Stimulated activated effector memory CD8-positive, alpha-beta T cell treated with anti-CD3 and anti-CD28 coated beads, Interleukin-12 subunit alpha, Interleukin-12 subunit beta, amount 100 ng/mL, for 72 hours (primary cell): Measurements from ENCODE around the gene SYNDIG1.

Experiments
- ATAC-seq: fragments of 150-1000 bp; cut with Tn5 transposase; 2 replicates; pipeline ENCODE4 v1.10.0; 2021
- DNase-seq, 2 donors: peaks; one replicate each; pipeline ENCODE4 v3.0.0; 2021 to 2022; ENCODE audit warnings: low spot score in 2 of 2
- H3K27ac Mint-ChIP-seq: one replicate; pipeline ENCODE4 v1.8.0; 2022; ENCODE audit warnings: mild to moderate bottlenecking, mixed read lengths
- H3K36me3 Mint-ChIP-seq: one replicate; pipeline ENCODE4 v1.8.0; 2022; ENCODE audit warnings: mild to moderate bottlenecking, mixed read lengths
- H3K4me1 Mint-ChIP-seq: one replicate; pipeline ENCODE4 v1.8.0; 2022; ENCODE audit warnings: mixed read lengths
- H3K4me3 Mint-ChIP-seq: one replicate; pipeline ENCODE4 v1.8.0; 2022; ENCODE audit warnings: mild to moderate bottlenecking, mixed read lengths
- H3K9me3 Mint-ChIP-seq: one replicate; pipeline ENCODE4 v1.8.0; 2022; ENCODE audit warnings: mixed read lengths

Gene SYNDIG1

GRCh38 chr20:24535941-24536730, 66.7 kb downstream of the SYNDIG1 start:
- no peak overlapping the region for H3K4me3 Mint-ChIP-seq
- no peaks in the 10 kb centered on the region for H3K36me3 Mint-ChIP-seq
- H3K9me3 Mint-ChIP-seq: no peaks in the 10 kb centered on the region
- no peak for DNase-seq
- H3K4me1 Mint-ChIP-seq: no peaks in the 10 kb centered on the region
- ATAC-seq: peak; percentile 27
- no peak overlapping the region for H3K27ac Mint-ChIP-seq

- no peak overlapping the region for H3K27ac Mint-ChIP-seq
- no peak overlapping the region for H3K4me3 Mint-ChIP-seq
- H3K9me3 Mint-ChIP-seq: no peaks in the 10 kb centered on the region
- H3K4me1 Mint-ChIP-seq: no peaks in the 10 kb centered on the region
- DNase-seq: no peak
- no peaks in the 10 kb centered on the region for H3K36me3 Mint-ChIP-seq
- ATAC-seq: peak; percentile 36
Measured at GRCh38 chr20:24537210-24537609, 67.8 kb downstream of the SYNDIG1 start.

DNA sequence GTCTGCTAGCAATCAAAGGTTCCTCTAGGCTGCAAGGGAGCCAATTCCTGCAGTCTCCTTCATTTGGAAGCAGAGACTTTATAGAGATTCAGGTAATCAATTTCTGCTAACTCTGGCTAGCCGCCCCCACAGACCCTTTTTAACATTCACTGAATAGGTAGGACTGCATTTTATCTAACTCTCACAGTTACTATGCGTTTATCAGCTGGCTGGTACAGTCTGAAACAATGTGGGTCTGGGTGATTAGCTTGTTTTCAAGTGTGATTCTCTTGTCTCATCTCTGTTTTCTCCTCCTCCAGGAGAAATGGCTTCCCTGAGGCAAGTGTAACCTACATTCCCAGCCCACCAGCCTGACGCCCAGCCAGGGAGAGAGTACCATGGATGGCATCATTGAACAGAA, 73.3 kb downstream of the SYNDIG1 start:
- Mint-ChIP-seq H3K9me3 (no peaks in the 10 kb centered on the region), H3K27ac (no peak overlapping the region), H3K4me3 (no peak overlapping the region), H3K4me1 (no peaks in the 10 kb centered on the region), H3K36me3 (no peaks in the 10 kb centered on the region)
- no peak for DNase-seq
- ATAC-seq: no peak

DNA sequence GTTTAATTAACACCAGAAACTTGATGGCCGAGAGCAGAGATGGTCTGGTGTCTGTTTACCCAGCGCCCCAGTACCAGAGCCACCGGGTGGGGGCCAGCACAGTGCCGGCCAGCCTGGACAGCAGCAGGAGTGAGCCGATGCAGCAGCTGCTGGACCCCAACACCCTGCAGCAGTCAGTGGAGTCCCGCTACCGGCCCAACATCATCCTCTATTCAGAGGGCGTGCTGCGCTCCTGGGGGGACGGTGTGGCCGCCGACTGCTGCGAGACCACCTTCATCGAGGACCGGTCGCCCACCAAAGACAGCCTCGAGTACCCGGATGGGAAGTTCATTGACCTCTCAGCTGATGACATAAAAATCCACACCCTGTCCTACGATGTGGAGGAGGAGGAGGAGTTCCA, 73.7 kb downstream of the SYNDIG1 start:
- Mint-ChIP-seq H3K4me1 (no peaks in the 10 kb centered on the region), H3K9me3 (no peaks in the 10 kb centered on the region), H3K36me3 (no peaks in the 10 kb centered on the region), H3K27ac (no peak overlapping the region), H3K4me3 (no peak overlapping the region)
- ATAC-seq: no peak
- DNase-seq: no peak

GRCh38 chr20:24543741-24544140, 74.3 kb downstream of the SYNDIG1 start:
- Mint-ChIP-seq H3K36me3 (no peaks in the 10 kb centered on the region), H3K9me3 (no peaks in the 10 kb centered on the region), H3K4me3 (no peak overlapping the region), H3K4me1 (no peaks in the 10 kb centered on the region), H3K27ac (no peak overlapping the region)
- no peak for DNase-seq
- no peak for ATAC-seq

- ATAC-seq (no peak), DNase-seq (no peak)
- Mint-ChIP-seq H3K9me3 (no peaks in the 10 kb centered on the region), H3K36me3 (no peaks in the 10 kb centered on the region), H3K27ac (no peak overlapping the region), H3K4me1 (no peaks in the 10 kb centered on the region), H3K4me3 (no peak overlapping the region)
Measured at GRCh38 chr20:24544371-24544770, 74.9 kb downstream of the SYNDIG1 start.

DNA sequence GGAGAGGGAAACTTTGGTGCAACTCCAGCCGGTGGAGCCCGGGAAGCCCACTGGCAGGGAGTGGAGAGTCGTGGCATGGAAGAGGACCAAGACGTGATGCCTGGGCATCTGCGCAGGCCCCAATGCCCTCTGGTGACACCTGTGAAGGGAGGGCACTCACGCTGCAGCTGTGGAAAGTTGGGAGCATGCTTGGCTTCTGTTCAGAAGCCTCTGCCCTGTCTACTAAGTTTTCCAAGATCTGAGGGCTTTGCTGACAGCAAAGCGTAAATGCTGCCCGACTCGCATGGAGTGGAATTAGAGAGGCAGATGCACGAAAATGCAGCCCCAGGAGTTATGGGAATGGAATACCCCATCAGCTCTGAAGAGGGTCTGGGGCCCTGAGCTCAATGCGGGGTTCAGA, 75.7 kb downstream of the SYNDIG1 start:
- H3K4me1 Mint-ChIP-seq: no peaks in the 10 kb centered on the region
- ATAC-seq: no peak
- H3K27ac Mint-ChIP-seq: no peak overlapping the region
- no peaks in the 10 kb centered on the region for H3K9me3 Mint-ChIP-seq
- H3K36me3 Mint-ChIP-seq: no peaks in the 10 kb centered on the region
- no peak for DNase-seq
- no peak overlapping the region for H3K4me3 Mint-ChIP-seq

DNA sequence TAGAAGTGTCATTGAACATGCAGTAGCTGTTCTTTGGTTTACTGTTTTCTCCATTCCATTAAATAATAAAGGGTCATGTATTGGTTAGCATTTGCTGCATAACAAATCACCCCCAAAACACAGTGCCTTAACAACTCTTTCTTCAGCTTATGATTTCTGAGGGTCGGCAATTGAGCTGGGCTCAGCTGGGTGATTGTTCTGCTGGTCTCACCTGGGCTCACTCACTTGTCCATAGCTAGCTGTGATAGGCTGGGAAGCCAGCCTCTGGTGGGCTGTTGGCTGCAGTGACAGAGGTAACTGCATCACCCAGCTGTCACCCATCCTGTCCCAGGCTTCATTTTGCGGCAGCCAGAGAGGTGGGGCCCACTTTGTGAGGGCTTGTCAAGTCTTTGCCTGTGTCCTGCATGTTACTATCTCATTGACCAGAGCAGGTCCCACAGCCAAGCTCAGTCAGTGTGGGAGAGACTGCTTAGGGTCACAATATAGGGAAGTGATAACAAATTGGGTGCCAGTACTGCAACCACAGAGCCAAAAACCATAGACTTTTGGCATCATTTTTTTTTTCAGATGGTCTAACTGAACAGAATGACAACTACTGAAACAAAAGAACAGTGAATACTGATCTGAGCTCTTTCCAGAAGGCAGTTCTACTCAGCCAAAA, 76.9 kb downstream of the SYNDIG1 start:
- no peaks in the 10 kb centered on the region for H3K4me1 Mint-ChIP-seq
- H3K4me3 Mint-ChIP-seq: no peak overlapping the region
- DNase-seq: no peak
- H3K36me3 Mint-ChIP-seq: no peaks in the 10 kb centered on the region
- H3K27ac Mint-ChIP-seq: no peak overlapping the region
- ATAC-seq: no peak
- no peaks in the 10 kb centered on the region for H3K9me3 Mint-ChIP-seq

- ATAC-seq (no peak), DNase-seq (no peak)
- H3K9me3 Mint-ChIP-seq: no peaks in the 10 kb centered on the region
- H3K36me3 Mint-ChIP-seq: no peaks in the 10 kb centered on the region
- no peak overlapping the region for H3K27ac Mint-ChIP-seq
- no peaks in the 10 kb centered on the region for H3K4me1 Mint-ChIP-seq
- H3K4me3 Mint-ChIP-seq: no peak overlapping the region
Measured at GRCh38 chr20:24547967-24548366, 78.5 kb downstream of the SYNDIG1 start.

DNA sequence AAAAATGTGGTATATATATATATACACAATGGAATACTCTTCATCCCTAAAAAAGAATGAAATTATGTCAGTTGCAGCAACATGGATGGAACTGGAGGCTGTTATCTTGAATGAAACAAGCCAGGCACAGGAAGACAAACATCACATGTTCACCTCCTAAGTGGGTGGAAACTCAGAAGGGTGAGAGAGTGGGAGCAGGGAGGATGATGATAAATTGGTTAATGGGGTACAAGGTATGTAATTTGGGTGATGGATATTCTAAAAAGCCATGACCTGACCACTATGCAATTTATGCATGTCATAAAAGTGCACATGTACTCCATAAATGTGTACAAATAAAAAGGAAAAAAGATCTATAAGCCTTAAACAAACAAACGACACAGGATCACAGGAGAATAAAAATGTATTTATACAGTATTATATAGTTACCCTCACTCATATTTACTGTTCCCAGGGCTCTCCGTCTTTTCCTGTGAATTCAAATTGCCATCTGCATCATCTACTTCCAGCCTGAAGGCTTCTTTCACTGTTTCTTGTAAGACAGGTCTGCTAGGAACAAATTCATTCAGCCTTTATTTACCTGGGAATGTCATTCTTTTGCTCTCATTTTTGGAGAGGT, 89.8 kb downstream of the SYNDIG1 start:
- no peak for DNase-seq

DNA sequence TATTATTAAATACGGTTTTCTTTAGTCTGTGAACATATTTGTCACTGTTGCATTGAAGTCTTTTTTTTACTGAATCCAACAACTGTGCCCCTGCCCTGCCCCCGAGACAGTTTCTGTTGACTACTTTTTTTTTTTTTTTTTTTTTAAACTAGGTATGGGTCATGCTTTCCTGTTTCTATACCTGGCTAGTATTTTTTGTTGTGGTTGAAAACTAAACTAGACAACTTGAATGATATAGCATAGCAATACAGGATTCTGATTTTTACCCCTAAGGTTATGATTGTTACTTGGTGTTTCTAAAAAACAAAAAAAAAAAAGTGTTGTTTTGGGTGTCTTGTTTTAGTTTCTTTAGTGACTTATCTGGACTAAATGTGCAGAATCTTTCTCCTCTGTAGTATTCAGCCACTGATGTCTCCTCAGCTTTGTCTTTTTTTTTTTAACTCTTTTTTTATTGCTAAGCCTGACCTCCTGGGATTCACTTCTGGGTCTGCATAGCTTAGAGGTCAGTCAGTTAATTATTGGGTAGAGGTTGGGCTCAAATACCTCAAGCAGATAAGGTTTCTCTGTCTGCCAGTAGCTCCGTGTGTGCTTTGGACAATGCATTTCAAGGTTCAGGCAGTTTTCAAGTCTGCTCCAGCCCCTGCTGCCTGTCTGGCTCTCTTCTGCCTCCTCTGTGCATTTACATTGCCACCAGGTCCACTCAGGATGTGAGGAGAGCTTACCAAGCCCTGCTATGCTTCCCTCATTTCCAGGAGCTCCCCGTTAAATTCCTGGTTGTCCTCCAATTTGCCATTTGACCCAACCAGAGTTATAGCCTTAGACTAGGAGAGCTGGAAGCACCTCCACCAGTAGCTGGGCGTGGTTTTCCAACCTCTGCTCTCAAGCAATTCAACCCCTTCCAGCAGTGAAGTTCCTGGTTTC, 91.4 kb downstream of the SYNDIG1 start:
- no peaks in the 10 kb centered on the region for H3K4me1 Mint-ChIP-seq
- H3K4me3 Mint-ChIP-seq: no peak overlapping the region
- H3K9me3 Mint-ChIP-seq: peaks cover 4% of the 10 kb centered on the region
- ATAC-seq: no peak
- no peak for DNase-seq
- no peak overlapping the region for H3K27ac Mint-ChIP-seq
- H3K36me3 Mint-ChIP-seq: no peaks in the 10 kb centered on the region

More for the DNA sequence above, 89.8 kb downstream of the SYNDIG1 start:
- no peak for ATAC-seq
- H3K4me1 Mint-ChIP-seq: no peaks in the 10 kb centered on the region
- no peaks in the 10 kb centered on the region for H3K36me3 Mint-ChIP-seq
- no peak overlapping the region for H3K27ac Mint-ChIP-seq
- no peak overlapping the region for H3K4me3 Mint-ChIP-seq
- H3K9me3 Mint-ChIP-seq: peaks cover 4% of the 10 kb centered on the region

GRCh38 chr20:24565835-24566351, 96.5 kb downstream of the SYNDIG1 start:
- Mint-ChIP-seq H3K36me3 (no peaks in the 10 kb centered on the region), H3K9me3 (peaks cover 4% of the 10 kb centered on the region), H3K4me1 (no peaks in the 10 kb centered on the region), H3K27ac (no peak overlapping the region), H3K4me3 (no peak overlapping the region)
- no peak for ATAC-seq
- no peak for DNase-seq

GRCh38 chr20:24566656-24567055, 97.2 kb downstream of the SYNDIG1 start:
- H3K36me3 Mint-ChIP-seq: no peaks in the 10 kb centered on the region
- H3K4me1 Mint-ChIP-seq: no peaks in the 10 kb centered on the region
- H3K27ac Mint-ChIP-seq: no peak overlapping the region
- DNase-seq: no peak
- ATAC-seq: no peak
- no peak overlapping the region for H3K4me3 Mint-ChIP-seq
- peaks cover 4% of the 10 kb centered on the region for H3K9me3 Mint-ChIP-seq

GRCh38 chr20:24567508-24567907, 98.1 kb downstream of the SYNDIG1 start:
- Mint-ChIP-seq H3K27ac (no peak overlapping the region), H3K4me3 (no peak overlapping the region), H3K36me3 (no peaks in the 10 kb centered on the region), H3K9me3 (peaks cover 4% of the 10 kb centered on the region), H3K4me1 (no peaks in the 10 kb centered on the region)
- DNase-seq: no peak
- ATAC-seq: peak; percentile 22

DNA sequence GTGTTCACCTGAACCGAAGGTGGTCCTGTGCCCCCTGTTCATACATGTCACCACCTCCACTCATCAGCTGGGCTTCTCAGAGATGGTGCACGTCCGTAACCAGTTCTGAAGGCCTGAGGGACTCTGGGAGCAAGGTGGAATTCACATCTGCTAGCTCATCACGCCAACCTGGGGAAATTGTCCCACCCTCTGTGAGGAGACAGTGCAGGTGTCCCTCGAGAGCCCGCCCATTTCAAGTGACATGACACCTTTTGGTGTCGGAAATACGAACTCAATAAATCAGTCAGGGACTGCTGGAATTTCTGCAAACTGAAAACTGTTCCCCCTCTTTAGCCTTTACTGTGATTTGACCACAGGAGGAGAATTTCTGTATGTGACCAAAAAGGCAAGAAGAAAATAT, 99.4 kb downstream of the SYNDIG1 start:
- H3K9me3 Mint-ChIP-seq: peaks cover 4% of the 10 kb centered on the region
- no peaks in the 10 kb centered on the region for H3K36me3 Mint-ChIP-seq
- no peak overlapping the region for H3K4me3 Mint-ChIP-seq
- no peak overlapping the region for H3K27ac Mint-ChIP-seq
- DNase-seq: no peak
- ATAC-seq: no peak
- H3K4me1 Mint-ChIP-seq: no peaks in the 10 kb centered on the region
